GM10847 (cell line): ENCODE data around the gene ARPIN.

Experiments used
- POLR2A ChIP-seq: IDR thresholded peaks from 2 replicates; pipeline ENCODE4 v1.6.1; 2011; ENCODE audit not compliant: insufficient read length; ENCODE audit errors: extremely low read depth

The ARPIN gene

DNA sequence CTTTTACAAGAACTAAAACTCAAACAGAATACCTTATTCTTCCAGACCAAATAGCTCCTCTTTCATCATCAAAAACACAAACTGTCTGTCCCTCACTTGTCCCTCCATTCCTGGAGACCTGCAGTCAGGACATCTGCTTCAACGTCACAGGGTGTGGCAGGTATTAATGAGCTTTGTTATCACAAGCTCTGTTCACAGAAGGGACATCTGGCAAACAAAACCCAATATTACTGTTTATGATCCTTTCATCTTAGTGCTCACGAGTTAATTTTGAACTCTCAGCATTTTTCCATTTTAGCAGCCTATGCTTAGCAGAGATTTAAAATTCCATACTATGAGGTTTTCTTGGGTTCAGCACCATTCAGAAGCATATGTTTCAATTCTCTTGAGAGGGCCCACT is 51.9 kb downstream of the ARPIN start:
- no peak for TF ChIP-seq POLR2A

DNA sequence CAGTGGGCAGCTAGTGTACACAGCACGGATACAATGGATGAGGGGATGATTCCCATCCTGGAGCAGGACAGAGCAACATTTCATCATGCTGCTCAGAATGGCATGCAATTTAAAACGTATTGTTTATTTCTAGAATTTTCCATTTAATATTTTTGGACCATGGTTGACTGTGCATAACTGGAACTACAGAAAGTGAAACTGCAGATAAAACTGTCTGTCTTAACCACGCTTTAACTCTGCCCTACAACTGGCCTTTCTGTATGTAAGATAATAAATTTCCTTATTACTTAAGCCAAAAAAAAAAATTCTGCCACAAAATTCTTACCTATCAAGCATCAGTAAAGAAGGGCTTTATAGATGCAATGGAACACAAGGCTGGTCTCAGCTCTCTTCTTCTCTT is 52.3 kb downstream of the ARPIN start:
- no peak for TF ChIP-seq POLR2A

DNA sequence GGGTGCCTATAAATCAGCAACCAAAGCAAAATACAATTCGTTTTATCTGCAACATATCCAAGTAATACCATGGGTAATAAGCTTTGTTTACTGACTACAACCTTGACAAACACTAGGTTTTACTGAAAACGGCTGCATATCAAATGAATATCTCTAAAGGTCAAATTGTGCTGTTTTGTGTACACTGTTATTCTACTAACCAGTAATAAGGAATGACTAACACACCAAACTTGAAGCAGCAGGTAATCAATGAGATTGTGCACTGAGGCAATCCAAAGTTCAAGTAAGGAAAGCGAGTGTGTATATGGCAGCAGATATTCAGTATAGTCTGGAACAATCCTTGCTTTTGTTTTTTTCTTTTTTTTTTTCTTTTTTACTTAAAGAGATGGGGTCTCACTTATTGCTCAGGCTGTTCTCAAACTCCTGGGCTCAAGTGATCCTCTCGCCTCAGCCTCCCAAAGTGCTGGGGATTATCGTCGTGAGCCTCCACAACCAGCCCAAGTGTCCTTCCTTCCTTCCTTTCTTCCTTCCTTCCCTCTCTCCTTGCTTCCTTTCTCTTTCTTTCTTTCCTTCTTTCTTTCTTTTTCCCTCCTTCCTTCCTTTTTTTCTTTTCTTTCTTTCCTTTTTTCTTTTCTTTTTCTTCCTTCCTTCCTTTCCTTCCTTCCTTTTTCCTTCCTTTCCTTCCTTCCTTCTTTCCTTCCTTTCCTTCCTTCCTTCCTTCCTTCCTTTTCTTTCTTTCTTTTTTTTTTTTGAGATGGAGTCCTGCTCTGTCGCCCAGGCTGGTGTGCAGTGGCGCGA is 53.9 kb downstream of the ARPIN start:
- no peak for TF ChIP-seq POLR2A

DNA sequence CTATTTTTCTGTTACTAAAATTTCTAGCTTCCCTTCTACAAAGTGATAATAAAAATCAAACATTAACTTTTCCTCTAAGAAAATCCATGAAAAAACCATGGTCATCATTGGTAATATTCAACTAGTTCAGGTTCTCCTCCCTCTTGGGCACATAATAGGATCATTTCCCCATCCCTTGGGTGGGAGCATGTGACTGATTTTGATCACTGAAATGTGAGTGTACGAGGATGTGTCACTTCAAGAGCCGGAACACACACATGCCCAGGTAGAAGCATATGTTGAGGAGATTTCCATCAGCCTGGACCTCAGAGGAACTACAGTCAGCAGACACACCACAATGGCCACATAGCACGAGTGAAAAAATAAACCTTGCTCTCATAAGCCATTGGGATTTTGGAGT is 55.1 kb downstream of the ARPIN start:
- TF ChIP-seq POLR2A, result no peak

DNA sequence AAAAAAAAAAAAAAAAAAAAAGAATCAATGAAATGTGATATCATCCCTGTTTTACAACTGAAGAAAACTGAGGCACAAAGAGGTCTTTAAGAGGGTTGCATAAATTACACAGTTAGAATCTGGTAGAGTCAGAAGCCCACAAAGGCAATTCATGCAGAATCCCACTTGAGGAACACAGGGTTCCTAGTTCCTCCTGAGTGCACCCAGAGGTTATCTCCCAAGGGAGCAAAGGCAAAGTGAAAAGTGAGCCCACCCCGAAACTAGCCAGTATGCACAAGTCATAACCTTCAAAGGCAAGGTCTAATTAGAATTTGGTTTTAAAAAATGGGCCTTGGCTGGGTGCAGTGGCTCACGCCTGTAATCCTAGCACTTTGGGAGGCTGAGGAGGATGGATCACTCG is 56.8 kb downstream of the ARPIN start:
- no peak for TF ChIP-seq POLR2A

DNA sequence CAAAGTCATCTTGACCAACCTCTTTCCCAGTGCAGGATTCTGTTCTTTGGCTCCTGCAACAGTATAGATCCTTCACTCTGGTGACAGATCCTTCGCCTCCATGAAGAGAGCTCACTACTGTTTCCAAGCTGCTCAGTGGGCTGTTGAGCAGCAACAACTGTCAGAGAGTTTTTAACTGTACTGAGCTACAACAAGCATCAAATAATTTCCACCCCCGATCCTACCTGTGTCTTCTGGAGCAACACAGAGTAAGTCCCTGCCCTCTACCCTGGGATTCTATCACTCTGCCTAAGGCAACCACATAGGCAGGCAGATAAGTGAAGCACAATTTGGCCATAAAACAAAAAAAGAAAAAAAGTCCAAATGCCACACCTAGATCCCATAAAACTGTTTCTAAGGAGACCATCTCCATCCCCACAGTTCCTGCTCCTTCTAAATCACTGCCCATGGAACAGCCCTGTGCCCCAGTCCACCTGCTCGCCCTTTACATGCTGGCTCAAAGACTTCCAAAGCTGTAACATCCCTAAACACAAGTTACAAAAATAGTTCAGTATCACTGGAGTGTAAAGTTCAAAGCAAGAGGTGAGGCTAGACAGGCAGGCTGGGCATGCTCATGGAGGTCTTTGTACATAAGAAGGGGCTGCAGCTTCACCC is 60.3 kb downstream of the ARPIN start:
- no peak for TF ChIP-seq POLR2A

DNA sequence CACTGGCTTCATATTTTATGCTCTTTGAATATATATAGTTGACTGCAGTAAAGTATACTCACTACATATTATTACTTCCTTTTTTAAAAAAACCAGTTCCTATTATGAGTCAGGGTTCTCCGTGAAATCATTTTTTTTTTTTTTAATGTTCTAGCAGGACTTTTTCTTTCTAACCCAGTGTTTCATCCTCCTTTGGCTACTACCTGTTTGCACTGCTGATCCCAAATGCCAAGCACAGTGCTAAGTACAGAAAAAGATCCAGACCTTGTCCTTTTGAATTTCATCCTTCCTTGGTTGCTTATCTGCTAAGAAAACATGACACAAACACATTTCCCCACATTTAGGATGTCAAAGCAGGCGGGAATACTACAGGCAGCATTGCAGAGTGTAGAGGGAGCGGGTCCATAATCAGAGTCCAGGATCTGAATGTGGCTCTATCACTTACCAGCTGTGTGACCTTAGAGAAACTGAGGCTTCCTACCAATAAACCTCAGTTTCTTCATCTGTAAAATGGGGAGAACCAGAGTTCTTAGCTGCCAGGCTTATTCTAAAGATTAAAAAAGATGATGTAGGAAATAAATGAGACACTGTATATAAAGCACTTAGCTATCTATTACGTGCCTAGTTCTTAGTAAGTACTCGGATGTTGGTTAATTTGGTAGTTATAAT is 60.9 kb downstream of the ARPIN start:
- TF ChIP-seq POLR2A, result no peak

DNA sequence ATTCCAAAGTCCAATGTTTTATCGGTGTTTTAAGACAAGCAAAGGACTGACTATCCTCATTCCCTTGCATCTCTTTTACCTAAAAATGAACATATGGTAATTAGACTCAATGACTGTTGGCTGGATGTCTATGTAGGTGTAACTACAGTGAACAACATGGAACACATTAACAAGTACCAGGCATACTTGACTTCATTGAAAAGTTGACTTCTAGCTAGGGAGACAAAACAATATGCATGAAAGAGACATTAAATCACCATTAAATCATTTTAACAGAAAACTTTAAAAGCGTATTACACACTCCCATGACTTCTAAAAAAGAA is 63.8 kb downstream of the ARPIN start:
- no peak for TF ChIP-seq POLR2A

DNA sequence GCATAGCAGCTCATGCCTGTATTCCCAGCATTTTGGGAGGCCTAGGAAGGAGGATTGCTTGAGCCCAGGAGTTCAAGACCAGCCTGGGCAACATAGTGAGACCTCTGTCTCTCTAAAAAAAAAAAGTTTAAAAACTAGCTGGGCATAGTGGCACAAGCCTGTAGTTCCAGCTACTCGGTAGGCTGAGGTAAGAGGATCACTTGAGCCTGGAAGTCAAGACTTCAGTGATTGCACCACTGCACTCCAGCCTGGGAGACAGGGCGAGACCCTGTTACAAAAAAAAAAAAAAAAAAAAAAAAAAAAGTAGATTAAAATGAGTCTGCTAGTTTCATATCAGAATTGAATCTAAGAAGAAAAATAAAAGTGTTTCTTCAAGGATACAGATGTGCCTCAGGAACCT is 65.7 kb downstream of the ARPIN start:
- no peak for TF ChIP-seq POLR2A

DNA sequence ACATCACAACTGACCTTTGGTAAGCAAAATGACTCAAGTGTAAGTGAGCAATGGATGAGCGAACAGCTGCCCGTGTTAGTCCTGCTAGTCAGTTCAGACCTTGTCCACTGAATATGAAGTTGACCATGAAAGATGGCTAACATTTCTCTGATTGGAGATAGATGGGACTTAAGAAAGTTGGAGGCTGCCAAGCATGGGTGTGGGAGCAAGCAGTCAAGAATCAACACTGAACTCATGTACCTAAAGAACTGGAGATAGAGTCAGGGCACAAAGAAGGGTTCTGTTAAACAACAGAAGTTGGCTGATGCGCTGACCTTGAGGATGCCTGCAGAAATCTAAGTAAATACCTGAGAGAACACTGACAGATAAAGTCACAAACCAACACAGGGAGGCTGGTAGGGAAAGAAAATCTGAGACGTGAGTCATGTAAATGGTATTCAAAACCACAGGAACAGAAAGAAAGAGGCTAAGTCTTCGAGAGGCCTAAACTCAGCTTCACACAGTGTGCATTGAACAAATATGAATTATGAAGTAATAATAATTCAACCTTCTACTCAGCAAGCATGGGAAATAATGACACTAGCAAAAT is 67.4 kb downstream of the ARPIN start:
- no peak for TF ChIP-seq POLR2A
